Measurements from ENCODE around the gene GPD1.

GPD1 gene

DNA sequence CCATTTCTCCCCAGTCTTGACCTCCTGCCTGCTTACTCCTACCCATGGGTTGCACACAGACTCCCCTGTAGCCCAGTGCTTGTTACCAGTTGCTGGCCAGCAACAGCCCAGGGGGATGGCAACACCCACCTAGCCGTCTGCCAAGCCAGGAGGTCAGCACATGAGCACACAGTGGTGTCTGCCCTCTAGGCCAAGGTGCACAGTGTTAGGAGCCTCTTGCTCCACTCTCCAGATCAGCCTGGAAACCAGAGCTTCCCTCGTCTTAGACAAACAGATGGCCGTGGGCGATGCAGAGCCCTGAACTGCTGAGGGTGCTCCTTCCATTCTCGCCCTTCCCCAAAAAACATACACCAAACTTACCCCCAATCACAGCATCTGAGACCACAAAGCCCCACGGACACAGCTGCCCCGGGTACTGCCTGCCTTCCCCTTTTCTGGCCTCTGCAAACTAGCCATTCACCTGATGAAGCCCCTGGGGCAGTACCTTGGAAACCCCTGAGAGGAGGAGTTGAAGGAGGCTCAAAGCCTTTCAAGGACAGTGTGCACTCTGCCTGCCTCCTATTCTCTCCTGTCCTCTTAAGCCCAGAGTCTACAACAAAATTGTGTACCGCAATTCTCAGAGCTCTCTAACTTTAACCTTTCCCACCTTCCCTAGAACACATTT lies 1.0 kb upstream of the GPD1 start:
- no peak for DNase-seq

DNA sequence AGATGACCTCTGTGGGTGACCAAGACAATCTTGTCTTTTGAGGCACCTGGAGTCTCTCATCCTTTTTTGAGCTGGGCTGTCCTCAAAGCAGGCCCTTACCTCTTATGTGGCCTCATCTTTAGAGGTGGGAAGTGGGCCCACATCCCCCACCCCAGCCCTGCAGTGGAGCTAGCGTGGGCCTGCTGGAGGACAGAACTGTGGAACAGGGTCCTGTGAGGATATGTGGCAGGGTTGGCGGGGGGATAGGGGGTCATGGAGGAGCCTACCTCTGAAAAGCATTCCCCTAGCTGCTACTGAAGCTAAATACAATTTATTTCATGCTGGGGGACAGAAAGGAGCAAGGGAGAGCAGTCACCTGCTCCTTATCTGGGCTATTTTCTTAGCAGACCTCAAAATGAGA lies 457 bp upstream of the GPD1 start:
- DNase-seq: no peak

DNA sequence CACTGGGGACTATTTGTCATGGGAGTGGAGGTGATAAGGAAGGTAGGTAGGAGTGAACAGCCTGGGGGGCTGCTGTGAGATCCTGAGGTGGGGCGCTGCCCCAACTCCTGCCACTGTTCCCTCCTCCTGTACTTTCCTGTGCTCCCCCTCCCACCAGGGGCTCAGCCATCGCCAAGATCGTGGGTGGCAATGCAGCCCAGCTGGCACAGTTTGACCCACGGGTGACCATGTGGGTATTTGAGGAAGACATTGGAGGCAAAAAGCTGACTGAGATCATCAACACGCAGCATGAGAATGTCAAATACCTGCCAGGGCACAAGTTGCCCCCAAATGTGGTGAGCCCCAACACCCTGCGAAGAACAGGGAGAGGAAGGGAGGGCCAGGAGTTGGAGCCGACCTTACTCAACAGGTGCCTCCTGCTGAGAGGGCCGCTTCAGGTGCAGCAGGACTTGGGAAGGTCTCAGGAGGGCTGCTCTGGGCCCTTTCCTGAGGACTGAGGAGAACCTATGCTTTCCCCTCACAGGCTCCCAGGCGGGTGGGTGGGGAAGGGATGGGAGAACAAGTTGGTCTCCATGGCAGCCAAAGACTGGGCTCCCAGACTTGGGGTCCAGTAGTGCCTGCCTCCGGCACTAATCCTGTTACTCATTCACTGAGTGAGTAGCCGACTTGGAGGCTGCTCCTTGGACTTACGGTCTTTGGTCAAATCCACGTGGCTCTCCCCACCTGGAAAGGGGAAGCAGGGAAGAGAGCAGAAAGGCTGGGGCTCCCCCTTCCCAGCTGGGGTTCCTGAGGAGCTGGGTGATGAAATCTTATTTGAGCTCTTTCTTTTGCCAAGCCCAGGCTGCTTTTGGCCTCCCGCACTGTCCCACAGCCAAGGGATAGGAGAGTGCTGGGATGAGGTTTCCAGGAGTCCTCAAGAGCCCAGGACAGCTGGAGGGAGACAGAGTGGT lies 884 bp downstream of the GPD1 start:
- no peak for DNase-seq

DNA sequence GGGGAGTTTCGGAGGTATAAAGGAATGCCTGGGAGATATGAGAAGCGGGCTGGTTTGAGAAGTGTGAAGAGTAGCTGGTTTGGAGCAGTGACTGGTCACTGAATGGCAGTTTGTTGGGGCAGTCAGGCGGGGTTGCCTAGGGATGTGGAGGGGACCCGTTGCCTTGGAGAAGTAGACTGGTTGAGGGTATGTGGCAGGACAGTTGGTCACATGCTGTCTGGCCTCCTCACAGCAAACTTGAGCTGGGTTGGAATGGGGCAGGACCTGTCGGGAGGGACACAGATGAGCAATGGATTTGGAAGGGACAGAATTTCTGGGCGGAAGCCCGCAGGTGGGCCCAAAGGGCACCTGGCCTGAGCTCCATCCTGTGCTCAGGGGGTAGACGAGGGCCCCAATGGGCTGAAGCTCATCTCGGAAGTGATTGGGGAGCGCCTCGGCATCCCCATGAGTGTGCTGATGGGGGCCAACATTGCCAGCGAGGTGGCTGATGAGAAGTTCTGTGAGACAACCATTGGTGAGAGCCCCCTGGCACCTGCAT lies 2.2 kb downstream of the GPD1 start:
- DNase-seq: no peak

DNA sequence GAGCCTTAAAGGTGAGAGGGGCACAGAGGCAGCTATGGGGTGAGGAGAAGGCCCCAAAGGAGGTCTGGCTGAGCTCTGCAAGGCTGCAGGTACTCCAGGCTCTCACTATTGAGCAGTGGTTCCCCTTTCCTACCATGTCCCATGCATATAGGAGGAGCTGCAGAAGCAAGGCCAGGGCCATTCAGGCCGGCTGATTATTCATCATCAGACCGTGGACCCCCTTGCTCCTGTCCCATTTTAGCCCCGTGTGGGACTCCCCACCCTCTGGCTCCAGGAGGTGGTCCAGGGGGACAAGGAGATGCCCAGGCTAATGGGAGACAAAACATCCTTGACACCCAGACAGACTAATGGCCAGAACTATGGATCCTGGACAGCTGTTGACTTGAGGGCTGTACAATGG lies 3.1 kb downstream of the GPD1 start:
- no peak for DNase-seq

DNA sequence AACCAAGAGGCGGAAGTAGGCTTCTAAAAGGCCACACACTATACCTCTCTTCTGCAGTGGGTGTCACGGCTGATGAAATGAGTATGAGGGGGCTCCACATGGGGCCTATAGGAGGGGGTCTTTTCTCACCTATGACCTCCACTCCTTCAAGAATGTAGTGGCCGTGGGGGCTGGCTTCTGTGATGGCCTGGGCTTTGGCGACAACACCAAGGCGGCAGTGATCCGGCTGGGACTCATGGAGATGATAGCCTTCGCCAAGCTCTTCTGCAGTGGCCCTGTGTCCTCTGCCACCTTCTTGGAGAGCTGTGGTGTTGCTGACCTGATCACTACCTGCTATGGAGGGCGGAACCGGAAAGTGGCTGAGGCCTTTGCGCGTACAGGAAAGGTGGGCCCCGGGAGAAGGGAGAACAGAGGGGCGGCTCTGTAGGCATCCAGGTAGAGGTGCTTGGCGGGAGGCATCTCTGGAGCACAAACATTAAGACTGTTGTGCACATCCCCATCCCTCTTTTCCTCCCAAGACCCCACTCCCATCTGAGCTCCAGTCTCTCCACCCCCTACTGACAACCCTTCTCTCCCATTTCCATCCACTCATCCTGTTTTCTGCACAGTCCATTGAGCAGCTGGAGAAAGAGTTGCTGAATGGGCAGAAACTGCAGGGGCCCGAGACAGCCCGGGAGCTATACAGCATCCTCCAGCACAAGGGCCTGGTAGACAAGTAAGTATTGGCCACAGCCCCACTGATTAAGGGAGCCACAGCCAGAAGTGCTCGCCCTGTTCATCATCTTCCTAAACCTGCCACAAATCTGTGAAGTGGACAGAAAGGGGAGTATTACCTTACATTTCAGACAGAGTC lies 3.8 kb downstream of the GPD1 start:
- DNase-seq: no peak

DNA sequence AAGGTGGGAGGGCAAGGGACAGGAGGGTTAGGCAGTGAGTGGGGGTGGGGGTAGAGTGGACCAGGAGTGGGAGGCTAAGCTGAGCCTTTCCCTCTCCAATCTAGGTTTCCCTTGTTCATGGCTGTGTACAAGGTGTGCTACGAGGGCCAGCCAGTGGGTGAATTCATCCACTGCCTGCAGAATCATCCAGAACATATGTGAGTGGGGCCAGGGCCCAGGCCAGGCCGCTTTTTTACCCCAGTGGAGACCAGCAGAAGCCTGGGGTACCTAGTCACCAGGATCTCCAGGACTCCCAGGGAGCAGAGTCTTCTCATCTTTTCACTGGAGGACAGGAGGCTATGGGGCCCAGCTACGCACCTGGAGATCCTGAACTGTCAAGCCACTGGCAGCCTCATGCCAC lies 5.5 kb downstream of the GPD1 start:
- DNase-seq: no peak

DNA sequence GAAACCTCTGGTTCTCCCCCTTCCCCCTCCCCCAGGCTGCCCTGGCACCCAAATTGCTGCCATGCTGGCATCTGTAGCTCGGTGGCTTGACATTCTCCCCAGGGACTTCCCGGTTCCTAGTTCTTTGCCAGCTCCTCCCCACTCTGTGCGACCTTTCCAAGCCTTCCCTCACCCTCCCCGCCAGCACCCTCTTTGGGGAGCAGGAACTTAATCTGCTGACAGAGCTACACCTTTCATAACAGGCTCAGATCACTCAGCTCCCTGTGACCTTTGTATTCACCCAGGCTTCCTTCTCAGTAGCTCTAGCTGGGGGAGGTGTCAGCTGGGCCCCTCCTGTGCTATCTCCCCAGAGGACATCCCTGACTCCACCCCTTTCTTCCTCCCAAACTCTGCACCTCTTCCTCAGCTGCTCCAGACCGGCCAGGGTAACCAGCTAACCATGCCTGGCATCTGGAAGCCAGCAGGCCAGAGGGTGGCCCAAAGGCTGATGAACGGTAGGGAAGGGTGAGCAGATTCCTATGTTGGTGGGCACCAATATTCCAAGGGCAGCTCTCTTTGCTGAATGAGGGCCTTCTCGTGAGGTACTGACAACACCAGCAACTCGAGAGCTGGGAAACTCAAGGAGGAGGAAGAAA lies 6.4 kb downstream of the GPD1 start:
- no peak for DNase-seq

DNA sequence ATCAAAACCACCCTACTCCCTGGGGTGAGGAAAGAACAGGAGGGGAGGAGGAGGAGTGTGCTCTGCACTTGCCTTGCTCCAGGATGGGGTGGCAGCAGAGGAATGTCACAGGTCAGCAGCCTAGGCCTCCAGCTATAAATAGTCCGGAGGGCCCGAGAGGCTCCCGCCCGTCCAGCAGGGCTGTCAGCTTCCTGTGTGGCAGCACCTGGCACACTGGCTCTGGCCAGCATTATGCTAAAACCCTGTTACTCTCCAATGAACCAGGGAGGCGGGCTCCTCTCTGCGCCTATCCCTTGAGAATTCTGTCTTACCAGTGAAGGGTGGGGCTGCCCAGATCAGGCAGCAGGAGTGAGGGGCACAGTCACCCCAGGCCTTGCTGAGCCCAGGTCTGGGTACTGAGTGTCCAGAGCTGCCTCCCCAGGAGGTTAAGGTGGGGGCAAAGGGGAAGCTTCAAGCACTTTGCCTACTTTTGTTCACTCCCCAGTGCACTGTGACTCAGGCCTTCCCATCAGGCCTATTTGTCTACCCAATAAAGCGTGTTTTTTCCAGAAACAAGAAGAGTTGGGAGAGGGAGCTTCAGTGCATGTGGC lies 7.0 kb downstream of the GPD1 start:
- peak in 1 of 2 donors; percentile 23 for DNase-seq

DNA sequence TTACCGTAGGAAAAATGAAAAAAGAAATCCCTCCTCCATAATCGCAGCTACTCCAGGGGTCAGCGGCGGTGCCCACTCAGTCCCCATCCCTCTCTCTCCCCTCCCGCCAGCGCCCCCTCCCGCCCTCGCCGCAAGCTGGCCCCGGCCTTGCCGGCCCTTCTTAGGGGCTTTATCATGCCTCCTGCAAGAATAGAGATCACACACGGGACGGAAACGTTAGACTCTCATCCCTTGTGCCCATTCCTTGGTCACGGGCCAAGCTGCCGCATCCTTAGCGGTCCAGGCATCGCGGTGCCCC lies 7.5 kb downstream of the GPD1 start:
- DNase-seq: no peak

DNA sequence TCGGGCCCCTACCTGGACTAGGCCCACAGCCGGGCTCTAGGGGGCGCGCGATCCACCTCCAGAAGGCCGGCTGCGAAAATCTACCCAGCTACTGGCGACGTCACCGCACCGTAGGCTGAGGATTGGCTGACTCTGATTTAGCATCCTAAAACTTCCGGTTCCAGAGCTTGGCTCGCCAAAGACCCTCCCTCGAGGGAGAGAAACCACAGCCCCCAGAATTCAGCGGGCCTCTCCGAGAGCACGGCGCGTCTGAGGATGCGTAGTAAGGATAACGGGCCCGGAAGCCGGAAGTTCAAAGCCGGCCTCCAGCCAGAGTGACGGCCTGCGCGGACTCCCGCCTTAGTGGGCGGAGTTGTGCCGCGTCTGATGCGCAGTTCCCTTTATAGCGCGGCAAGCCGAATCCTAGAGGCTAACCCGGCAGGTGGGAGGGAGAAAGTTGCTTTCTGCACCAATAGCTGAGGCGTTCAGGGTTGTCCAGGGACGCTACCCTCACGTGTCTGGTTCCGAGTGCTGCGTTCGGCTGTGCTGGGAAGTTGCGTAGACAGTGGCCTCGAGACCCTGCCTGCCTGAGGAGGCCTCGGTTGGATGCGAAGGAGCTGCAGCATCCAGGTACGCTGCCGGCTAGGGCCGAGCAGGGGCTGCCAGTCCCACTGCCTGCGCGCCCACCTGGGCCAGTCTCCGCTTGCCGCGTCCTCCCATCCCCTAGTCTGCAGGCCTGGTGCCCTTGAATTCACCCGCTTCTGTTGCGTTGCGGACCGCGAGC lies 8.1 kb downstream of the GPD1 start, which contains the start of gene COX14:
TSS of gene COX14 (plus strand) at position 544 of the 763 bp plus-strand sequence. CDS start 7,808 bp downstream, outside the sequence.
- peak; percentile 99 for DNase-seq

DNA sequence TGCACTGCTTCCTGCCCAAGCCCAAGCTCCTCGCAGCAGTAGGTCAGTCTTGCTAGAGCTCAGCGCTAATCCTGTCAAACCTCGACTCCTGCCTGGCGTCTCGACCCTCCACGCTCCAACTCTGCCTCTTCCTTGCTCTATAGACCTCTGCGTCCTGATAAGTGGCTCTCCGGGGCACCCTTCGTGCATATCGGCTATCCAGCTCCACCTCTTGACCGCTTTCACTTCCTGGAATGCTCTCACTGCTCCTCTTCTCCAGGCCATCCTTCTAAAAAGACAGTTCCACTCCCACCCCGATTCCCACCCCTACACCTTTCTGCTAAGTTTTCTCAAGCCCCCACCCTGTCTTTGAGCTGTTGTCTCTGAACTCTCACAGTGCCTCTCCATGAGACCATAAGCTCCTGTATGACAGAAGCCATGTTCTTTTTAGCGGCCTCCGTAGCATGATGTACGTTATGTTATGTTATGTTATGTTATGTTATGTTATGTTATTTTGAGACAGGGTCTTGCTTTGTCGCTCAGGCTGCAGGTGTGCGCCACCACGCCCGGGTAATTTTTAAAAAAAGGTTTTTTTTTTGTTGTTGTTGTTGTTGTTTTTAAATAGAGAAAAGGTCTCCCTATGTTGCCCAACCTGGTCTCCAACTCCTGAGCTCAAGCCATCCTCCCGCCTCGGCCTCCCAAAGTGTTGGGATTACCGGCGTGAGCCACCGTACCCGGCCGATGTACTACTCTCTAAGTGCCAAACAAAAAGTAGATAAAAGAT lies 8.8 kb downstream of the GPD1 start:
- DNase-seq: no peak

DNA sequence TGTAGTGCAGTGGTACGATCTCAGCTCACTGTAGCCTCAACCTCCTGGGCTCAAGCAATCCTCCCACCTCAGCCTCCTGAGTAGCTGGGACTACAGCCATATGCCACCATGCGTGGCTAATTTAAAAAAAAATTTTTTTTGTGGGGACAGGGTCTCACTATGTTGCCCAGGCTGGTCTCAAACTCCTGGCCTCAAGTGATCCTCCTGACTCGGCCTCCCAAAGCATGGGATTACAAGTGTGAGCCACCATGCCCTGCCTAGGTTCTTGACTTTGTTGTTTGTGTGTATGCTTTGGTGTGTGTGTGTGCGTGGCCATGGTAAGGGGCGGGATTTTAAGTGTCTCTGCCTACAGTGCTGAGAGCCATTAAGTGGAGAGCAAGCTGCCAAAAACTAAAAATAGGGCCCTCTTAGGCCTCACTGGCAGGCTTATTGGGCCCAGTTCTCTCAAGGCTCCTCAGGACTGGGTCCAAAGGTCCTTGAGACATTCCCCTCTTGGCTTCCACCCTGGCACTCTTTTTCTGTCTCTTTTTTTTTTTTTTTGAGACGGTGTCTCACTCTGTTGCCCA lies 13.3 kb downstream of the GPD1 start:
- DNase-seq: no peak

DNA sequence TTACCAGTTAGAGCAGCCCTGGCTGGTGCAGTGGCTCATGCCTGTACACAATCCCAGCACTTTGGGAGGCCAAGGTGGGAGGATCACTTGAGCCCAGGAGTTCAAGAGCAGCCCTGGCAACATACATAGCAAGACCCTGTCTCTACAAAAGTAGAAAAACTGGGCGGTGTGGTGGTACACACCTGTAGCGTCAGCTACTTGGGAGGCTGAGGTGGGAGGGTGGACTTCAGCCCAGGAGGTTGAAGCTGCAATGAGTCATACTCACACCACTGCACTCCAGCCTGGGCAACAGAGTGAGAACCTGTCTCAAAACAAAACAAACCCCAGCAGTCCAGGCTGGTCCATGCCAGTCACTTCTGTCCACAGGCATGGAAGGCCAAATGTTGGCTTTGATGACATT lies 15.6 kb downstream of the GPD1 start:
- DNase-seq: no peak

DNA sequence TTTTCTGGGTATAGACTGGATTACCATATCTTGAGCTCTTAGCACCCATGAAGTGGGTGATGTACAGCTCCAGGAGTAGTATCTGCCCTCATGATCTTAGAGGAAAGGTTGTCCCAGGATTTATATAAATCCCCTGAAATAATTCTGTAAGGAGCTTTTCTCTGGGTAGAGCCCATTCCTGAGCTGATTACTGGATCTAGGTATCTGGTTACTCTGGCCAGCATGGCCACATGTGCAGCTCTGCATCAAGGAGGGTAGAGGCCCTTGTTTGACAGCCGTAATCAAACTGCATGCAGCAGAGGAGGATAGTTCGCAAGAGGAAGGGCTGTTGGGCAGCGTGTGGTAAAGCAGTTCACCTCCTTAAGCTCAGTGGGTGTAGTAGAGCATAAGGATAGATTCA lies 16.7 kb downstream of the GPD1 start:
- DNase-seq: no peak

DNA sequence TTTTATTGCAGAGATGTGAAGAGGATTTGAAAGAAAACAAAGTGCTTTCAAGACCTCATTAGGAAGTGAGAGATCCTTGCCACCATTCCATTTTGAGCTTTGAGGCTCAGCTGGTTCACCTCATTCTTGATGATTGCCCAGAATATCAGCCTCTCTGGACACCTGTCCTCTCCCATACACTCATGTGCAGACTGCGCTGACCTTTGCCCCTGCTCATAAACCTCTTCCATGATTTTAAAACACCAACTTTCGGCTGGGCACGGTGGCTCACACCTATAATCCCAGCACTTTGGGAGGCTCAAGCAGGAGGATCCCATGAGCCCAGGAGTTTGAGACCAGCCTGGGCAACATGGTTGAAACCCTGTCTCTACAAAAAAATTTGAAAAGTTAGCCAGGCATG lies 17.1 kb downstream of the GPD1 start:
- DNase-seq: no peak

DNA sequence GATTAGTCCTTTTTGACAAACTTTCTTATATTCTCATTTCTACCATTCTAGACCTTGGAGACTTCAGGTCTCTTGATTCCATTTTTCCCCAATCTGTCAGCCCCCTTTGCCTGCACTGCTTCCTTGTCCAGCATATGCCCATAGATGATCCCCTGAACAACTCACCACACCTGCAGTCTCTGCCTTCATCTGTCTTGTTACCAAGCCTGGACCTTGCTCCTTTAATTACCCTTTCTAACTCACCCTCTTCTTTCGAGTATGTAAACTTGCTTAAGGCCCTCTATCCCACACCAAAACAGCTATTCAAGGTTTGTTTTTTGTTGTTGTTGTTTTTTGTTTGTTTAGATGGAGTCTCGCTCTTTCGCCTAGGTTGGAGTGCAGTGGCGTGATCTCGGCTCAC lies 17.8 kb downstream of the GPD1 start:
- no peak for DNase-seq

DNA sequence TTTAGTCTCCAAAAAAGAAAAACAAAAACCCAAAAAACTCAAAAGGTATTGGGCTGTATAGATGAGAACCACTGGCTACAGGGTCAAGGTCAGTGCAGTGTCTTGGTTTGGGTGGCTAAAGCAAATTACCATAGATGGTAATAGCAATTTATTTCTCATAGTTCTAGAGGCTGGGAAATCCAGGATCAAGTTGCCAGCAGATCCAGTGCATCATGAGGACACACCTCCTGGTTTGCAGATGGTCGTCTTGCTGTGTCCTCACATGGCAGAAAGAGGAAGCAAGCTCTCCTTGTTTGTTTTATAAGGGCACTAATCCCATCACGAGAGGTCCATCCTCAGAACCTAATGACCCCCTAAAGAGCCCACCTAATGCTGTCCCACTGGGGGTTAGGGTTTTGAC lies 19.4 kb downstream of the GPD1 start:
- no peak for DNase-seq

DNA sequence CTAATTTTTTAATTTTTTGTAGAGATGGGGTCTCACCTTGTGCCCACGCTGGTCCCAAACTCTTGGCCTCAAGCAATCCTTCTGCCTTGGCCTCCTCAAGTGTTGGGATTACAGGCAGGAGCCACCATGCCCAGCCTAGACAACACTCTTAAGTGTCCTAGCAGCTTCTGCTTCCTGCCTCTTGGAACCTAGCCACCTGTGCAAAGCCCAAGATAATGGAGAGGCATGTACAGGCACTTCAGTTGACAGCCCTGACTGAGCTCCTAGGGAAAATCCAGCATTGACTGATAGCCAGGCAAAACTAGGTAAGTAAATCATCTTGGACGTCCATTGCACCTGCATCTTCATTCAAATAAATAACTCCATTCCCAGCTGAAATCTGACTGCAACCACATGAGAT lies 23.7 kb downstream of the GPD1 start:
- DNase-seq: no peak

DNA sequence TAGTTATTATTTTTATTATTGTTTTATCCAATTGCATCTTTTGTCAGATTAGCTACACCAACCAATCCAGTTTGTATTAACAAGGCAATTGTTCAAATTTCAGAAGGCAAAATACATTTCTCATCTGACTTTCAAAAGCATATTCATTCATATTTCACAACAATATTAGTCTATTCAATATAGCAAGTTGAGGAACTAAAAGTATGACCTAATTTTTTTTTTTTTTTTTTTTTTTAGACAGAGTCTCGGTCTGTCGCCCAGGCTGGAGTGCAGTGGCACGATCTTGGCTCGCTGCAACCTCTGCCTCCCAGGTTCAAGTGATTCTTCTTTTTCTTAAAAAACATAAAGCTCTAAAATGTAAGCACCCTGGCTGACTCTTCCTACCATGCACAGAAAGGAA lies 25.5 kb downstream of the GPD1 start:
- no peak for DNase-seq
